GM12872 (cell line): ENCODE results near the gene SERPINC1.

Experiments
- CTCF ChIP-seq: IDR thresholded peaks from 3 replicates; pipeline ENCODE4 v1.5.1; 2011; ENCODE audit warnings: low read depth, mild to moderate bottlenecking, low read length, moderate library complexity; ENCODE audit not compliant: insufficient read depth

SERPINC1 gene

GRCh38 chr1:173917149-173917548 lies at the start of gene SERPINC1:
SERPINC1 (minus strand) TSS chr1:173917327; CDS start chr1:173917259, 68 bp downstream.
- TF ChIP-seq CTCF = no peak

GRCh38 chr1:173963477-173963876 lies 46.4 kb upstream of the SERPINC1 start:
- no peak for TF ChIP-seq CTCF

- TF ChIP-seq CTCF = no peak
These were observed 43.5 kb upstream of the SERPINC1 start for GRCh38 chr1:173960625-173961024.

DNA sequence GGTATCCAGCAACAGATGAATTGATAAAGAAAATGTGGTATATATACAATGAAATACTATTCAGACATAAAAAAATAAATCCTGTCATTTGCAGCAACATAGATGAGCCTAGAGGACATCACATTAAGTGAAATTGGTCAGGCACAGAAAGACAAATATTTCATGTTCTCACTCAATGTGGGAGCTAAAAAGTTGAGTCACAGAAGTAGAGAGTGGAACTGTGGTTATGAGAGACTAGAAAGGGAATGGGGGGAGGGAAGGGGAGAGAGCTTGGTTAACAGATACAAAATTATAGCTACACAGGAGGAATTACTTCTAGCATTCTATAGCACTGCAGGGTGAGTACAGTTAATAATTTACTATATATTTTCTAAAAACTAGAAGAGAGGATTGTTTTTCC lies 37.1 kb upstream of the SERPINC1 start:
- TF ChIP-seq CTCF = no peak

DNA sequence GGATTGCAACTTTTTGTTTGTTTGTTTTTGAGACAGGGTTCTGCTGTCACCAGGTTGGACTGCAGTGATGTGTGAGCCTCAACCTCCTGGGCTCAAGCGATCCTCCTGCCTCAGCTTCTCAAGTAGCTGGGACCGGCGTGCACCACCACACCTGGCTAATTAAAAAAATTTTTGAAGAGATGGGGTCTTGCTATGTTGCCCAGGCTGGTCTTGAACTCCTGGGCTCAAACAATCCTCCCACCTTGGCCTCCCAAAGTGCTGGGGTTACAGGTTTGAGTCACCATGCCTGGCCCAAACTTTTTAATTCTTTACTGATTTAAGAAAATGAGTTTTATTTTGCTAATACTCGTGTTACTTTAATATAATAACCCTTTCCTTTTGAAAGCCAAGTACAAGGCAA lies 31.5 kb upstream of the SERPINC1 start:
- TF ChIP-seq CTCF = no peak

DNA sequence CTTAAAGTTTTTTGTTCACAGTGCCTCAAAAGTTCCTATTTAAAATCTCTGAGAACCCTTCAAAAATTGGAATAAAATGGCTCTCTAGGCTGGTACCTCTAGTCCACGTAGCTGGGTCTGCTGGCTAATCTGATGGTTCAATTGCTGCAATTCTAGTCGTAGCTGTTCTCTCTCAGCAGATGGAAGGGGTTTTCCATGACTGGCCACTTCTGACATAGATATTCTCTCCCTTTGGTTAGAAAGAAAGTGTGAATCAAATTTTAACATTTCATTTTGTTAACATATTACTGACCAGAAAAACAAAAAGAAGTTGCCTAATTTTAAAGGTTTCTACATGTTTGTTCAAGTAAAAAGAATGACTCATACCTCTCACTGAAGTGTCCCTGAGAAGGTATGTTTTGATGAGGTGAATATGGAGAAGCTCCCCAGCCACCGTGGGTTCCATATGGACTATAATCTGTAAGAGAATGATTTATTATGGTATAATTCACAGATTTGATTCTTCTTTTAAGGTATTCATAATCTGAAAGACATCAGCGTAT lies 29.3 kb upstream of the SERPINC1 start:
- no peak for TF ChIP-seq CTCF

- no peak for TF ChIP-seq CTCF
These were observed 19.9 kb upstream of the SERPINC1 start for GRCh38 chr1:173937062-173937461.
